H9 (cell line): Measurements from ENCODE around the gene NVL. TPM values are rescaled to one million over a fixed set of nuclear protein-coding genes. Genes with fewer than 3 reads are reported as not detected.

ENCODE experiments used
- DNase-seq: peaks from one replicate; pipeline ENCODE4 v3.0.0-alpha.2; 2017
- H2AFZ ChIP-seq: one replicate; pipeline ENCODE4 v1.6.1; 2013; ENCODE audit warnings: mild to moderate bottlenecking, low read length, control low read depth, moderate library complexity
- H2AK5ac ChIP-seq: 2 replicates; pipeline ENCODE4 v1.6.1; 2013; ENCODE audit warnings: low read length, control low read depth, mixed read lengths; ENCODE audit not compliant: insufficient read length
- H2BK120ac ChIP-seq: one replicate; pipeline ENCODE4 v1.6.1; 2013; ENCODE audit warnings: low read depth, mild to moderate bottlenecking, low read length, control low read depth, inconsistent platforms; ENCODE audit not compliant: poor library complexity, severe bottlenecking
- H2BK12ac ChIP-seq: 2 replicates; pipeline ENCODE4 v1.6.1; 2013; ENCODE audit warnings: low read length, control low read depth, mixed read lengths, low read depth; ENCODE audit not compliant: insufficient read length
- H2BK15ac ChIP-seq: 2 replicates; pipeline ENCODE4 v1.6.1; 2013; ENCODE audit warnings: low read depth, low read length, control low read depth
- H2BK20ac ChIP-seq: one replicate; pipeline ENCODE4 v1.6.1; 2013; ENCODE audit warnings: low read depth, mild to moderate bottlenecking, low read length, control low read depth, inconsistent platforms; ENCODE audit not compliant: poor library complexity, severe bottlenecking
- H2BK5ac ChIP-seq: 2 replicates; pipeline ENCODE4 v1.6.1; 2013; ENCODE audit warnings: low read length, control low read depth, mixed read lengths; ENCODE audit not compliant: insufficient read length
- H3K14ac ChIP-seq: 2 replicates; pipeline ENCODE4 v1.6.1; 2013; ENCODE audit warnings: low read length, control low read depth; ENCODE audit not compliant: insufficient read depth
- H3K18ac ChIP-seq: 2 replicates; pipeline ENCODE4 v1.6.1; 2013; ENCODE audit warnings: low read depth, mild to moderate bottlenecking, mixed read lengths, low read length, control low read depth; ENCODE audit not compliant: insufficient read length
- H3K23ac ChIP-seq: 2 replicates; pipeline ENCODE4 v1.6.1; 2013; ENCODE audit warnings: low read length, control low read depth, mixed read lengths, low read depth; ENCODE audit not compliant: insufficient read length
- H3K23me2 ChIP-seq: 2 replicates; pipeline ENCODE4 v1.6.1; 2013; ENCODE audit warnings: low read depth, mild to moderate bottlenecking, mixed read lengths, low read length, control low read depth; ENCODE audit not compliant: insufficient read length, poor library complexity, severe bottlenecking
- H3K27ac ChIP-seq: 2 replicates; pipeline ENCODE4 v1.5.1; 2013; ENCODE audit warnings: low read length, control low read depth, mixed read lengths, low read depth; ENCODE audit not compliant: insufficient read length
- H3K27me3 ChIP-seq: 2 replicates; pipeline ENCODE4 v1.6.1; 2013; ENCODE audit warnings: low read length, control low read depth, inconsistent platforms; ENCODE audit not compliant: insufficient read depth
- H3K4ac ChIP-seq: 2 replicates; pipeline ENCODE4 v1.6.1; 2013; ENCODE audit warnings: low read depth, mild to moderate bottlenecking, control low read depth, inconsistent platforms, low read length, moderate library complexity
- H3K4me1 ChIP-seq: 2 replicates; pipeline ENCODE4 v1.6.1; 2013; ENCODE audit warnings: low read length, control low read depth, inconsistent platforms; ENCODE audit not compliant: insufficient read depth
- H3K4me2 ChIP-seq: 2 replicates; pipeline ENCODE4 v1.6.1; 2013; ENCODE audit warnings: low read length, control low read depth, mixed read lengths; ENCODE audit not compliant: insufficient read length, insufficient read depth
- H3K56ac ChIP-seq: 2 replicates; pipeline ENCODE4 v1.6.1; 2013; ENCODE audit warnings: low read depth, mild to moderate bottlenecking, mixed read lengths, low read length, control low read depth; ENCODE audit not compliant: insufficient read length
- H3K79me1 ChIP-seq: 2 replicates; pipeline ENCODE4 v1.6.1; 2013; ENCODE audit warnings: low read depth, mild to moderate bottlenecking, moderate library complexity, low read length, control low read depth, inconsistent platforms; ENCODE audit not compliant: insufficient read depth, poor library complexity, severe bottlenecking
- H3K79me2 ChIP-seq: 2 replicates; pipeline ENCODE4 v1.6.1; 2013; ENCODE audit warnings: low read length, control low read depth, inconsistent platforms; ENCODE audit not compliant: insufficient read depth
- H3K9ac ChIP-seq: 2 replicates; pipeline ENCODE4 v1.6.1; 2013; ENCODE audit warnings: low read length, control low read depth, mixed read lengths; ENCODE audit not compliant: insufficient read length; ENCODE audit errors: extremely low read depth
- H3K9me3 ChIP-seq: one replicate; pipeline ENCODE4 v1.6.1; 2013; ENCODE audit warnings: low read depth, low read length, inconsistent platforms; ENCODE audit not compliant: control insufficient read depth
- H3T11ph ChIP-seq: one replicate; pipeline ENCODE4 v1.6.1; 2013; ENCODE audit warnings: mild to moderate bottlenecking, low read length, control low read depth, inconsistent platforms
- H4K20me1 ChIP-seq: one replicate; pipeline ENCODE4 v1.6.1; 2013; ENCODE audit not compliant: control insufficient read depth, insufficient read length, insufficient read depth
- H4K5ac ChIP-seq: 2 replicates; pipeline ENCODE4 v1.6.1; 2013; ENCODE audit warnings: low read depth, mild to moderate bottlenecking, mixed read lengths, low read length, control low read depth; ENCODE audit not compliant: insufficient read length
- H4K8ac ChIP-seq: replicated peaks from 2 replicates; pipeline ENCODE4 v1.6.1; 2013; ENCODE audit warnings: low read length, control low read depth, mixed read lengths, low read depth; ENCODE audit not compliant: insufficient read length
- H4K91ac ChIP-seq: 2 replicates; pipeline ENCODE4 v1.6.1; 2013; ENCODE audit warnings: low read depth, mild to moderate bottlenecking, moderate library complexity, mixed read lengths, low read length, control low read depth; ENCODE audit not compliant: insufficient read length
- H3K27ac Mint-ChIP-seq, 3 experiments: 2 replicates in 2 of 3; 3 replicates in 1 of 3; pipeline ENCODE4 v1.8.0; 2020 to 2021; ENCODE audit warnings: mixed read lengths in 3 of 3, mild to moderate bottlenecking in 1 of 3, moderate library complexity in 1 of 3
- H3K27me3 Mint-ChIP-seq: 2 replicates; pipeline ENCODE4 v1.8.0; 2021; ENCODE audit warnings: low read depth, mild to moderate bottlenecking, moderate library complexity, mixed read lengths
- H3K36me3 Mint-ChIP-seq, 3 experiments: 2 replicates in 2 of 3; 3 replicates in 1 of 3; pipeline ENCODE4 v1.8.0; 2020 to 2021; ENCODE audit warnings: low read depth in 3 of 3, mixed read lengths in 3 of 3; ENCODE audit not compliant: insufficient read depth in 1 of 3
- H3K4me1 Mint-ChIP-seq, 2 experiments: 2 replicates each; pipeline ENCODE4 v1.8.0; 2020; ENCODE audit warnings: mixed read lengths in 2 of 2
- H3K4me3 Mint-ChIP-seq, 2 experiments: 2 replicates in 1 of 2; 3 replicates in 1 of 2; pipeline ENCODE4 v1.8.0; 2020 to 2021; ENCODE audit warnings: mild to moderate bottlenecking in 2 of 2, mixed read lengths in 2 of 2, moderate library complexity in 1 of 2
- H3K9me3 Mint-ChIP-seq, 2 experiments: 2 replicates in 1 of 2; 3 replicates in 1 of 2; pipeline ENCODE4 v1.8.0; 2020; ENCODE audit warnings: mild to moderate bottlenecking in 2 of 2, mixed read lengths in 2 of 2, moderate library complexity in 1 of 2
- WGBS: extraction: QIAGEN DNeasy Blood & Tissue Kit; methylation state at CpG from one replicate; pipeline ENCODE4 v1.1.7; 2013; ENCODE audit warnings: missing lambda C conversion rate, low lambda C conversion rate, mixed read lengths; ENCODE audit not compliant: insufficient read length; ENCODE audit errors: extremely low coverage; 5-methylcytosine and 5-hydroxymethylcytosine counted together
- total RNA-seq: library from RNA; stranded (reverse); gene quantifications from 2 replicates; pipeline ENCODE4 v1.2.1, GENCODE V29; 2021
- TF ChIP-seq, protein P1 (sequence below): fragments of 200-600 bp; sonication (generic); conservative IDR thresholded peaks from 3 replicates; pipeline ENCODE4 v1.8.0; 2021; ENCODE audit warnings: antibody characterized with exemption, mild to moderate bottlenecking

The NVL gene
- total RNA-seq, 1 experiment from 2014 or later: 66.9 TPM

GRCh38 chr1:224189561-224189960 lies 140.4 kb downstream of the NVL start:
- H3K79me1 ChIP-seq: no peaks in the 10 kb centered on the region
- no peak overlapping the region for H3K4ac ChIP-seq
- no peak overlapping the region for H3K18ac ChIP-seq
- H4K8ac ChIP-seq: no peak overlapping the region
- H3K9me3 ChIP-seq: no peaks in the 10 kb centered on the region
- H3T11ph ChIP-seq: no peak overlapping the region
- H3K23ac ChIP-seq: no peak overlapping the region
- H2AFZ ChIP-seq: no peak overlapping the region
- TF ChIP-seq, protein P1, sequence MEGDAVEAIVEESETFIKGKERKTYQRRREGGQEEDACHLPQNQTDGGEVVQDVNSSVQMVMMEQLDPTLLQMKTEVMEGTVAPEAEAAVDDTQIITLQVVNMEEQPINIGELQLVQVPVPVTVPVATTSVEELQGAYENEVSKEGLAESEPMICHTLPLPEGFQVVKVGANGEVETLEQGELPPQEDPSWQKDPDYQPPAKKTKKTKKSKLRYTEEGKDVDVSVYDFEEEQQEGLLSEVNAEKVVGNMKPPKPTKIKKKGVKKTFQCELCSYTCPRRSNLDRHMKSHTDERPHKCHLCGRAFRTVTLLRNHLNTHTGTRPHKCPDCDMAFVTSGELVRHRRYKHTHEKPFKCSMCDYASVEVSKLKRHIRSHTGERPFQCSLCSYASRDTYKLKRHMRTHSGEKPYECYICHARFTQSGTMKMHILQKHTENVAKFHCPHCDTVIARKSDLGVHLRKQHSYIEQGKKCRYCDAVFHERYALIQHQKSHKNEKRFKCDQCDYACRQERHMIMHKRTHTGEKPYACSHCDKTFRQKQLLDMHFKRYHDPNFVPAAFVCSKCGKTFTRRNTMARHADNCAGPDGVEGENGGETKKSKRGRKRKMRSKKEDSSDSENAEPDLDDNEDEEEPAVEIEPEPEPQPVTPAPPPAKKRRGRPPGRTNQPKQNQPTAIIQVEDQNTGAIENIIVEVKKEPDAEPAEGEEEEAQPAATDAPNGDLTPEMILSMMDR: no peak
- no peaks in the 10 kb centered on the region for H3K23me2 ChIP-seq
- no peaks in the 10 kb centered on the region for H3K4me1 ChIP-seq
- H2BK120ac ChIP-seq: no peak overlapping the region
- no peak overlapping the region for H3K14ac ChIP-seq
- no peak overlapping the region for H4K91ac ChIP-seq
- no peak overlapping the region for H2AK5ac ChIP-seq
- no peak for DNase-seq
- H3K9ac ChIP-seq: no peak overlapping the region
- no peak overlapping the region for H2BK12ac ChIP-seq
- Mint-ChIP-seq H3K27ac (no peak overlapping the region), H3K36me3 (peaks cover 46 to 72% (median 65%) of the 10 kb centered on the region in 3 experiments), H3K9me3 (peaks cover 3 to 4% of the 10 kb centered on the region in 2 experiments; a peak in 2 of 5 replicates), H3K4me3 (no peak overlapping the region), H3K27me3 (no peaks in the 10 kb centered on the region), H3K4me1 (peaks cover 8 to 20% of the 10 kb centered on the region in 2 experiments)
- no peak overlapping the region for H4K5ac ChIP-seq
- no peak overlapping the region for H3K4me2 ChIP-seq
- H3K27me3 ChIP-seq: no peaks in the 10 kb centered on the region
- H2BK5ac ChIP-seq: no peak overlapping the region
- H4K20me1 ChIP-seq: no peaks in the 10 kb centered on the region
- no peak overlapping the region for H2BK20ac ChIP-seq
- no peak overlapping the region for H2BK15ac ChIP-seq
- peaks cover 22% of the 10 kb centered on the region; the same call in 1 of the 2 replicates for H3K79me2 ChIP-seq
- no CpG with 5 or more reads among the region's 7 CpGs for WGBS
- no peak overlapping the region for H3K56ac ChIP-seq
- H3K27ac ChIP-seq: no peak overlapping the region
